KMS-11 (cell line): Measurements from ENCODE around the gene TSPYL4.

Experiments used
- H2AFZ ChIP-seq: fragments of 200-600 bp; sonication (generic); 2 replicates; pipeline ENCODE4 v1.6.1; 2016; ENCODE audit warnings: antibody characterized with exemption, mixed run types, low read depth
- H3K27ac ChIP-seq: fragments of 200-600 bp; sonication (generic); 2 replicates; pipeline ENCODE4 v1.6.1; 2016; ENCODE audit warnings: mild to moderate bottlenecking, mixed run types
- H3K27me3 ChIP-seq: fragments of 200-600 bp; sonication (generic); 2 replicates; pipeline ENCODE4 v1.6.1; 2017; ENCODE audit warnings: mild to moderate bottlenecking, low read depth, mixed run types, moderate library complexity; ENCODE audit not compliant: insufficient read depth
- H3K36me3 ChIP-seq: fragments of 200-600 bp; sonication (generic); 2 replicates; pipeline ENCODE4 v1.6.1; 2017; ENCODE audit warnings: mild to moderate bottlenecking, mixed run types; ENCODE audit not compliant: insufficient read depth
- H3K4me1 ChIP-seq: fragments of 200-600 bp; sonication (generic); 2 replicates; pipeline ENCODE4 v1.6.1; 2016; ENCODE audit warnings: mild to moderate bottlenecking, low read depth, mixed run types; ENCODE audit not compliant: poor library complexity, severe bottlenecking
- H3K4me2 ChIP-seq: fragments of 200-600 bp; sonication (generic); 2 replicates; pipeline ENCODE4 v1.7.0; 2016; ENCODE audit warnings: mild to moderate bottlenecking, mixed run types
- H3K4me3 ChIP-seq: fragments of 200-600 bp; sonication (generic); IDR thresholded peaks from 2 replicates; pipeline ENCODE4 v1.6.1; 2017; ENCODE audit warnings: low read depth, low read length, mixed read lengths; ENCODE audit not compliant: insufficient read depth
- H3K79me2 ChIP-seq: fragments of 200-600 bp; sonication (generic); 2 replicates; pipeline ENCODE4 v1.6.1; 2016; ENCODE audit warnings: low read depth, mixed run types; ENCODE audit not compliant: insufficient read depth
- H3K9ac ChIP-seq: fragments of 200-600 bp; sonication (generic); 2 replicates; pipeline ENCODE4 v1.6.1; 2016; ENCODE audit warnings: mild to moderate bottlenecking, mixed run types
- H4K20me1 ChIP-seq: fragments of 200-600 bp; sonication (generic); 2 replicates; pipeline ENCODE4 v1.6.1; 2016; ENCODE audit warnings: mild to moderate bottlenecking, mixed run types; ENCODE audit not compliant: insufficient read depth
- TF ChIP-seq, protein P1 (sequence below): fragments of 200-600 bp; sonication (generic); conservative IDR thresholded peaks from 2 replicates; pipeline ENCODE4 v1.6.1; 2017; ENCODE audit warnings: low read depth, mild to moderate bottlenecking, antibody characterized with exemption, low read length, moderate library complexity, mixed read lengths

TSPYL4 gene

DNA sequence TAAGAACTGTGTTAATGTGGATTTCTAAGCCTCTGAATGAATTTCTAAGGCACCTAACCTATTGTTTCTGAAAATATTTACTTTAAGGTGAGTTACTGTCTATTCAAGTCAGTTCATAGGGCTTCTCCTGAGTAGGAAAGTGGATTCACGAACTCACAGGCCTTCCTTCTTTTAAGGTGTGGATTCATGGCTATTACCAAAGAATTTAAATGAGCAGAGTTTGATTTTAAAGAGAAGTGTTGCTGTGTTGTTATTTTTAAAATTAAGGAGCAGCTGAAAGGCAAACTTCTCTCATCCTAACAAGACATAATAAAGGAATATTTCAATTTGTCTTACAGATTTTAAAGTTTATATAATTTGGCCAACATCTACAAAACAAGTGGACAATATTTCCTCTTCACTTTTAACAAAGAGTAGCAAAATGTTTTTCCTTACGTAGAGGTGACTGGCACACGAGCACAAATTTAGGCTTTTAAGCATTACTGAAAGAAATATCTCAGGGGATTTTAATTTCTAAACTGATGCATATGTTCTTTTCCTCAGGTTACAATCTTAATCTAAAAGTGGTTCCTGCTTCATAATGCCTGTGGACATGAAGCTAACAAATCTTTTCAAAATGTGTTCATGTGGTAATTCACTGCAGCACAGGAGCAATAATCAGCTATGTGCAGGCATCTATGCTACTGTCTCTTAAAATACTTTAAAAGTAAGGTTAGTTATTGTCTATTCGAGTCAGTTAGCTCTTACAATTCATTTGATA lies 602 bp upstream of the TSPYL4 start:
- Histone ChIP-seq H4K20me1 (no peaks in the 10 kb centered on the region), H3K27ac (peak overlapping the region; percentile 62; the same call in 1 of the 2 replicates), H3K4me3 (no peak overlapping the region), H3K79me2 (no peaks in the 10 kb centered on the region), H3K9ac (peak overlapping the region; percentile 64), H2AFZ (peak overlapping the region; percentile 92), H3K27me3 (no peaks in the 10 kb centered on the region), H3K36me3 (no peaks in the 10 kb centered on the region), H3K4me1 (peaks cover 4% of the 10 kb centered on the region), H3K4me2 (peak overlapping the region; percentile 58)
- TF ChIP-seq, protein P1, sequence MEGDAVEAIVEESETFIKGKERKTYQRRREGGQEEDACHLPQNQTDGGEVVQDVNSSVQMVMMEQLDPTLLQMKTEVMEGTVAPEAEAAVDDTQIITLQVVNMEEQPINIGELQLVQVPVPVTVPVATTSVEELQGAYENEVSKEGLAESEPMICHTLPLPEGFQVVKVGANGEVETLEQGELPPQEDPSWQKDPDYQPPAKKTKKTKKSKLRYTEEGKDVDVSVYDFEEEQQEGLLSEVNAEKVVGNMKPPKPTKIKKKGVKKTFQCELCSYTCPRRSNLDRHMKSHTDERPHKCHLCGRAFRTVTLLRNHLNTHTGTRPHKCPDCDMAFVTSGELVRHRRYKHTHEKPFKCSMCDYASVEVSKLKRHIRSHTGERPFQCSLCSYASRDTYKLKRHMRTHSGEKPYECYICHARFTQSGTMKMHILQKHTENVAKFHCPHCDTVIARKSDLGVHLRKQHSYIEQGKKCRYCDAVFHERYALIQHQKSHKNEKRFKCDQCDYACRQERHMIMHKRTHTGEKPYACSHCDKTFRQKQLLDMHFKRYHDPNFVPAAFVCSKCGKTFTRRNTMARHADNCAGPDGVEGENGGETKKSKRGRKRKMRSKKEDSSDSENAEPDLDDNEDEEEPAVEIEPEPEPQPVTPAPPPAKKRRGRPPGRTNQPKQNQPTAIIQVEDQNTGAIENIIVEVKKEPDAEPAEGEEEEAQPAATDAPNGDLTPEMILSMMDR = no peak

DNA sequence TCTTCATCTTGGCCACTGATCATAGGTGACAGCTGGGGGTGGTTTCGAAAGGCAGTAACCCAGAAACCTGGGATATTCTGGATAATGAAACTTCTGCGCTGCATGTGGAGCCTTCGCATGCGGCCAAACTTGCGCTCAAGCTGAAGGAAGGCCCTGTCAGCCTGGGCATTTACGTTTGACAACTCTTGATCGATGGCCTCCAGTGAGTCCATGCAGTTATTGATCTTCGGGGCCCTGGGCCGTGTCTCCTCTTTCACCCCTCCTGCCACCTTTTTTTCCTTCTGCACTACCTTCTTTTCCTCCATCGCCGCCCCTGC lies 729 bp downstream of the TSPYL4 start:
- Histone ChIP-seq H2AFZ (peak overlapping the region; percentile 92; the same call in 1 of the 2 replicates), H3K27ac (no peak overlapping the region), H3K4me3 (no peak overlapping the region), H3K4me2 (peak overlapping the region; percentile 45; the same call in 1 of the 2 replicates), H3K79me2 (no peaks in the 10 kb centered on the region), H3K36me3 (no peaks in the 10 kb centered on the region), H3K9ac (peak overlapping the region; percentile 64; the same call in 1 of the 2 replicates), H3K4me1 (peaks cover 4% of the 10 kb centered on the region), H3K27me3 (no peaks in the 10 kb centered on the region), H4K20me1 (no peaks in the 10 kb centered on the region)
- TF ChIP-seq, protein P1 = no peak

DNA sequence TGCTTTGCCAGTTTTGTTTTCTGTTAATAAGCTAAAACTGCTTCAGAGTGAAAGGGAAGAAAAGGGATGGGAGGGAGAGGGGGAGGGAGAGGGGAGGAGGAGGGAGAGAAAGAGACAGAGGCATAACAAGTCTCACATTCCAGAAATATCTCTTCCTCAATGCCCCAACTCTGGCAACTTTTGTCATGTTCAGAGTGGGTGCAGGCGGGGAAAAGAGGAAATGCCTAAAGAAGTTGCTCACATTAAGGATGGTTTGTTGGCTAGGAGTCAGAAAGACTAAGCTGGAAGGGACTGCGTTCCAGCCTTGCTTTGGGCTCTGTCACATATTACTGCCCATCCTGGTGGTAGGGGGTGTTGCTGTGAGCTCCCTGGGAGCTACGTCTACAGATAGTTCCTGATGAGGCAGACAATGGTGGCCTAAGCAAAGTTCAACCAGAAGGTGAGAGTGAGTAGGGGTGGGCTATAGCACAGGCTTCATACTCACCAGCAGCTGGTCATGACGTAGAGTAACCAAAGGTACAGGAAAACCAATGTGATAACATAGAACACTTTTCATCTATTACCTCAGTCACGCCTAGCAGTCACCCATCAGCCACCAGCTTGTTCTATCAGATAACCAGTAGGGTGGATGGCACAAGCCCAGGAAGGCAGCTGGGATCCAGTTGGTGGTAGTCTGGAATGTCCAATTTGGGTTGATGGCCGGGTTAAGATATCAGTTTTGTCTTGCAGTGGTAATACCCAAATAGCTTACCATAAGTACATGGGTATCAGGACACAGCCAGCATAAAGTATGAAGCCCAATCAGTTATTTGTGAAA lies 2.1 kb downstream of the TSPYL4 start:
- Histone ChIP-seq H3K79me2 (no peaks in the 10 kb centered on the region), H3K9ac (no peak overlapping the region), H3K27me3 (no peaks in the 10 kb centered on the region), H4K20me1 (no peaks in the 10 kb centered on the region), H2AFZ (no peak overlapping the region), H3K4me3 (no peak overlapping the region), H3K27ac (no peak overlapping the region), H3K4me1 (peaks cover 4% of the 10 kb centered on the region), H3K4me2 (no peak overlapping the region), H3K36me3 (no peaks in the 10 kb centered on the region)
- TF ChIP-seq, protein P1 = no peak

DNA sequence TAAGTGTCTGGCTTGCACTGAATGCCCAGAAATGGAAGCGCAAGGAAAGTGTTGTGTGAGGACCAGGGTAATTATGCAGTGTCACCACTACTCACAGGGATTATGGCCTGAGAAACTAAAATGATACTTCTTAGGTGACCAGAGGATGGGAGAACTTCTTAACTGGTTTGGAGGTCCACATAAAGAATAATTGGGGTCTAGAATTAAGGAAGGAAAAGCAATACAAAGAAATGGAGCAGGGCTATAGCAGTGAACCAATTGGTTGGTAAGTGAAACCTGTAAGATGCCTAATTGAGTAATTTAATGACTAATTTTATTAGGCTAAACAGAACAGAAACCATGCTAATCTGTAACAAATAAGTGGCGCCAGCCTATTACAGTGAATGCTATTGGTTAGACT lies 5.3 kb downstream of the TSPYL4 start:
- H3K9ac ChIP-seq = no peak overlapping the region
- no peak overlapping the region for H3K4me2 ChIP-seq
- TF ChIP-seq, protein P1 = no peak
- H3K36me3 ChIP-seq = no peaks in the 10 kb centered on the region
- no peak overlapping the region for H2AFZ ChIP-seq
- no peaks in the 10 kb centered on the region for H4K20me1 ChIP-seq
- H3K79me2 ChIP-seq = no peaks in the 10 kb centered on the region
- H3K27me3 ChIP-seq = no peaks in the 10 kb centered on the region
- no peak overlapping the region for H3K4me3 ChIP-seq
- no peaks in the 10 kb centered on the region for H3K4me1 ChIP-seq
- H3K27ac ChIP-seq = no peak overlapping the region
